ENCODE results near the gene RPL29. TPM values are rescaled to one million over a fixed set of nuclear protein-coding genes. Genes with fewer than 3 reads are reported as not detected.

Gene RPL29
- total RNA-seq, 2 experiments from 2014 or later = 1,975 to 2,071 TPM

DNA sequence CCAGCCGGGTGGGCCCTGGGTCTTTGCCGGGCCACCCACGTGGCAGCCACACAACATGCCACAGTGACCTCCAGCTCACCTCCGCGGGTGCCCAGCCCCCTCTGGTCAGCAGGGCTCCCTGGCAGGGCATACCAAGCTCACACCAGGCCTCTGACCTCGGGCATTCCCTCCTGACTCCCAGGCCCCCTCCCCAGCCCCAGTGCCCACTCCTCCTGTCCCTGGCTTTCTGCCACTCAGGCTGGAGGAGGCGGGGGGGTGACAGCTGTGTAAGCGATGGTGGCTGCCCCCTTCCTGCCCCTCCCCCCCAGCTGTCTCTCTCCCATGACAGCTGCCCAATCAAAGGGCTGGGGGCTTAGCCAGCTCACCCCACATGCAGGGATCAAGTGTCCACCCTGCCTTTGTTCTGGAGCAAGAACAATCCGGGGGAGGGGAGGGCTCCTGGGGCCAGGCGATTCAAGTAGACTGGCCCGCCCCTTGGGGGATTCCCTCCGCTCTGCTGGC lies 31.7 kb downstream of the RPL29 start:
- Mint-ChIP-seq H3K27ac (no peak overlapping the region), H3K36me3 (ENCODE audit: low read depth) (peaks cover 1% of the 10 kb centered on the region), H3K4me1 (peaks cover 12% of the 10 kb centered on the region), H3K9me3 (ENCODE audit: low read depth) (no peaks in the 10 kb centered on the region), H3K27me3 (no peaks in the 10 kb centered on the region), H3K4me3 (no peak overlapping the region)
- ChIA-PET POLR2A (no interaction called here), CTCF (interaction anchor here (0.8 to 3.1 kb wide), 3 partner anchors 10 to 29 kb away, joined by 3 to 14 read pairs (median 7); partner anchors contain the start of gene ABHD14B)
- no peak for DNase-seq
- intact Hi-C loops (cut with DNase I, micrococcal nuclease) = no loop called here
- ATAC-seq = no peak

DNA sequence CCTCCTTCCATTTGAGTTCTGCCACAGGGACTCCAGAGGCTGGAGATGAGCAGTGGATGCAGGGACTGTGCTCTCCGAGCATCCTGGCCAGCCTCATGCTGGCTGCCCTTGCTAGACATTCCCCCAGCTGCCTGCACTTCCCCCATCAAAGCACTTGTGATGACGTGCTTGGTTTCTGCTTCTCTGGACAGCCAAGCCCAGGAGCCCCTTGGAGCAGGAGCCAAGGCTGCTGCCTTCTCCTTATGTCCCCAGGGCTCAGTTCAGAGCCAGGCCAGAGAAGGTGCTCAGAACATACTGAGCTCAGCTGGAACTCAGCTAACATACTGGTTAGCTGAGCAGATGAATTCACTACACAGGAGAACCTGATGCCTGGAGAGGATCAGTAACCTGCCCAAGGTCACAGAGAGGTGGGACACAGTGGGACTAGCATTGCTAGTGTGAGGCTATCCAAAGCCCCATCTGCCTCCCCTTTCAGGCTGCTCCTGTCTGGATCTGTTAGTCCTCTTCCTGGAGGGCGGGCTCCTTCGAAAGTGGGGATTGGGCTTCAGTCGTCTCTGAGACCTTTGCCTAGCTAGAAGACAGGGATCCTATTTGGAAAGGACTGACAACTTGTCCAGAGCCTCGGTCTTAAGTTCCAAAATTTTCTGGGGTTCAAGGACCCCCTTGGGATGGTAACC lies 32.7 kb downstream of the RPL29 start:
- H3K27ac Mint-ChIP-seq = no peak overlapping the region
- no peaks in the 10 kb centered on the region for H3K27me3 Mint-ChIP-seq
- H3K36me3 Mint-ChIP-seq (ENCODE audit: low read depth) = no peaks in the 10 kb centered on the region
- peaks cover 4% of the 10 kb centered on the region for H3K4me1 Mint-ChIP-seq
- ChIA-PET POLR2A (no interaction called here), CTCF (interaction anchor here (0.8 to 3.1 kb wide), 4 partner anchors 11 to 28 kb away, joined by 3 to 14 read pairs (median 6); partner anchors contain the start of genes ABHD14B, PARP3 and RRP9)
- intact Hi-C loops (cut with DNase I, micrococcal nuclease) = no loop called here
- ATAC-seq = no peak
- no peaks in the 10 kb centered on the region for H3K9me3 Mint-ChIP-seq (ENCODE audit: low read depth)
- H3K4me3 Mint-ChIP-seq = no peak overlapping the region
- DNase-seq = no peak

DNA sequence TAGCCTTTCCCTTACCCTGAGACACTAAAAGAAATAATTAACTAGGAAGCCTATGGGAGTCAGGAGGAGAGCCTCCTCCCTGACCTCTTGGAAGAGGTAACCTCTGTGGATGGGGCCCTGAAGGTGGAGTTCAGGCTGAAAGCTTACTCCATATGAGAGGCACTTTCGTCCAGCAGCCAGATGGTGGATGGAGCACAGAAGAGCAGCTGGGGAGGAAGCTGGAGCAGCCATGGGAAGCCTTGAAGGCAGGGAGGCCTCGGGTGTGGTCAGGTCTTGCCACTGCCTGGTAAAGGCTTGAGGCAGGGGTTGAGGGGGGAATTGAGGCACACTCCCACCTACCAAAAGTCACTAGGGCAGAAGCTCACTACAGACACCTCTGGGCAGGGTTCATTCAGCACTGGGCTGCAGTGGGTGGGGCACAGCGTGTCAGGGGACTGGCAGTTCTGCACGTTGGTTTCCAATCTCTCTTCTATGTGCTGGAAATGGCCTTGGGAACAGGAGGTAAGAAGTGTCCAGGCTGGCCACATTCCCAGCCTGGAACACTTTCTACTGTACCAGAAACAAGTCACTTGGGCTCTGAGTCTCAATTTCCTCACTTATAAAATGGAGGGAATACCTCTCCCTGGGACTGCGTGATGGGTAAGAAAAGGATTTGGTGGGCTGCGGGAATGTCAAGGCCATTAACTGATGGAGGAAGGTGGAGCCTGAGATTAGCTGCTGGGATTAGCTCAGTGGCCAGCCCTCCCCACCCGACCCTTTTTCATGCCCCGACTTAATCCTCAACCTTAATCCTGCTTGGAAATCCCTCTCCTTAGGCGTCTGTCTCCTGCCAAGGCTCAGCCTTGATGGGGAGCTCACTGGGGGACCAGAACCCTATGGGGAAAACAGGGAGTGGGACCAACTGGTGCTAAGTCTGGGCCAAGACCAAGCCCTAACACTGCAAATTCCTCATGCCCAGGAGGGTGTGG lies 33.8 kb downstream of the RPL29 start:
- H3K9me3 Mint-ChIP-seq (ENCODE audit: low read depth) = no peaks in the 10 kb centered on the region
- intact Hi-C loops (cut with DNase I, micrococcal nuclease) = no loop called here
- H3K27ac Mint-ChIP-seq = no peak overlapping the region
- DNase-seq = no peak
- H3K27me3 Mint-ChIP-seq = no peaks in the 10 kb centered on the region
- ChIA-PET POLR2A (no interaction called here), CTCF (interaction anchor here (1.1 to 3.1 kb wide), 5 partner anchors 12 to 20 kb away, joined by 5 to 14 read pairs (median 6); partner anchors contain the start of genes ABHD14A, ABHD14B, PARP3 and RRP9)
- H3K36me3 Mint-ChIP-seq (ENCODE audit: low read depth) = peaks cover 1% of the 10 kb centered on the region
- ATAC-seq = no peak
- peaks cover 2% of the 10 kb centered on the region for H3K4me1 Mint-ChIP-seq
- no peak overlapping the region for H3K4me3 Mint-ChIP-seq

DNA sequence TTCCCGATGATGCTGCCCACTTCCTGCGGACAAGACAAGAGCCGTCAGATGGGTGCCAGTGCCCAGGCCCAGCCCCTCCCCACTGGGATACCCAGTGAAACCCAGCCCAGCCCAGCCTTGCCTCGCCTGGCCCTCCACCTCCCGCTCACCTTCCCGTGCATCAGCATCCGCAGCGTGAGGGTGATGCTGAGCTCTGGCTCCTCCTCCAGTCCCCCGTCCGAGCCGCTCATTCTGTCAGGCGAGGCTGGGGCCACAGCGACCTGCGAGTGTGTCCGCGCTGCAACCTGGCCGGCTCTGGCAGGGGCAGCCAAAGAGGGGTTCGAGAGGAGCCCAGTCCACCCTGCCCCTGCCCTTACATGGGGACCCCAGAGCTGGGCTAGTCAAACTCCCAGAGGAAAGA lies 34.7 kb downstream of the RPL29 start:
- H3K36me3 Mint-ChIP-seq (ENCODE audit: low read depth) = peaks cover 1% of the 10 kb centered on the region
- CTCF ChIA-PET = interaction anchor here (1.1 to 1.8 kb wide), 2 partner anchors 13 to 19 kb away, joined by 5 to 6 read pairs; partner anchors contain the start of genes ABHD14A, ABHD14B and RRP9
- DNase-seq (no peak), ATAC-seq (no peak)
- intact Hi-C loops (cut with DNase I, micrococcal nuclease) = no loop called here
- H3K9me3 Mint-ChIP-seq (ENCODE audit: low read depth) = no peaks in the 10 kb centered on the region
- peaks cover 4% of the 10 kb centered on the region for H3K4me1 Mint-ChIP-seq
- peaks cover 2% of the 10 kb centered on the region for H3K27me3 Mint-ChIP-seq
- H3K27ac Mint-ChIP-seq = no peak overlapping the region
- POLR2A ChIA-PET = no interaction called here
- H3K4me3 Mint-ChIP-seq = no peak overlapping the region

DNA sequence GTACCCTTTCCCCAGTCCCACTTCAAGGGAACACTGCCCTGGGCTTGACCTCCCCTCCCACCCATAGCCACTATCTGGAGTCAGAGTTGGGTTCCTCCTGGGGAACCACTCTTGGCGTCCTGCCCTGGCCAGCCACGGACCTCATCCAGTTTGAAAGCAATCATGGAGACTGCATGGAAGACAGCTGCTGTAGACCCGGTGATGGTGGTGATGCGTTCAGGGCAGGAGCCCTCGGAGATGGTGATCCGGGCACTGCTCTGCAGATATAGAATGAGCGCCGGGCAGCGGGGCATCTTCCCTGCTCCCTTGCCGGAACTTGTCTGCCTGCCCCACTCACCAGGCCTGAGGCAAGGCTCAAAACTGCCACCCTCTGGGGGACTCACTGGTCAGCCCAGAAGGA lies 35.3 kb downstream of the RPL29 start:
- CTCF ChIA-PET = interaction anchor here (1.8 kb wide), 1 partner anchor 14 kb away, joined by 5 read pairs; the partner anchor contains the start of genes ABHD14A and ABHD14B
- POLR2A ChIA-PET = no interaction called here
- ATAC-seq (no peak), DNase-seq (no peak)
- no peak overlapping the region for H3K27ac Mint-ChIP-seq
- H3K36me3 Mint-ChIP-seq (ENCODE audit: low read depth) = peaks cover 1% of the 10 kb centered on the region
- intact Hi-C loops (cut with DNase I, micrococcal nuclease) = no loop called here
- peaks cover 4% of the 10 kb centered on the region for H3K4me1 Mint-ChIP-seq
- no peak overlapping the region for H3K4me3 Mint-ChIP-seq
- no peaks in the 10 kb centered on the region for H3K9me3 Mint-ChIP-seq (ENCODE audit: low read depth)
- H3K27me3 Mint-ChIP-seq = peaks cover 2% of the 10 kb centered on the region

DNA sequence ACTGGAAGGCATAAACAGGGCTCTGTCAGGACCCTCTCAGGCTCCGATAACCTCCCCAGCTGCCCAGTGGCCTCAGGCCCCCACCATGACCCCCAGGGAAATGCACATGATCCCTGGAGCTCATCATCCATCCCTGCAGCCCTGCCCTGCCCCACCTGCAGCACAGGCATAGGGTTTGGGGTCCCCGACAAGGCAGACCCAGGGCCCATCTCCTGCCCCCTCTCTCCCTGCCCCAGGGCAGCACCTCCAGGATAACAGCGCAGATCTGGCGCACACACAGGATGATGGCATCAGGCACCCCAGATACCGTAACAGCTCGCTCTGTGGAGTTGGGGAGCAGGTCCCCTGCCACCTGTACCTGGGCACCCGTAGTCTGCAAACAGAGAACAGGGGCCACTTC lies 36.0 kb downstream of the RPL29 start:
- Mint-ChIP-seq H3K36me3 (ENCODE audit: low read depth) (peaks cover 1% of the 10 kb centered on the region), H3K27ac (no peak overlapping the region), H3K4me3 (no peak overlapping the region), H3K4me1 (peaks cover 4% of the 10 kb centered on the region), H3K9me3 (ENCODE audit: low read depth) (no peaks in the 10 kb centered on the region), H3K27me3 (peaks cover 9% of the 10 kb centered on the region)
- ATAC-seq (no peak), DNase-seq (no peak)
- POLR2A ChIA-PET = no interaction called here
- intact Hi-C loops (cut with DNase I, micrococcal nuclease) = no loop called here
- CTCF ChIA-PET = no interaction called here

DNA sequence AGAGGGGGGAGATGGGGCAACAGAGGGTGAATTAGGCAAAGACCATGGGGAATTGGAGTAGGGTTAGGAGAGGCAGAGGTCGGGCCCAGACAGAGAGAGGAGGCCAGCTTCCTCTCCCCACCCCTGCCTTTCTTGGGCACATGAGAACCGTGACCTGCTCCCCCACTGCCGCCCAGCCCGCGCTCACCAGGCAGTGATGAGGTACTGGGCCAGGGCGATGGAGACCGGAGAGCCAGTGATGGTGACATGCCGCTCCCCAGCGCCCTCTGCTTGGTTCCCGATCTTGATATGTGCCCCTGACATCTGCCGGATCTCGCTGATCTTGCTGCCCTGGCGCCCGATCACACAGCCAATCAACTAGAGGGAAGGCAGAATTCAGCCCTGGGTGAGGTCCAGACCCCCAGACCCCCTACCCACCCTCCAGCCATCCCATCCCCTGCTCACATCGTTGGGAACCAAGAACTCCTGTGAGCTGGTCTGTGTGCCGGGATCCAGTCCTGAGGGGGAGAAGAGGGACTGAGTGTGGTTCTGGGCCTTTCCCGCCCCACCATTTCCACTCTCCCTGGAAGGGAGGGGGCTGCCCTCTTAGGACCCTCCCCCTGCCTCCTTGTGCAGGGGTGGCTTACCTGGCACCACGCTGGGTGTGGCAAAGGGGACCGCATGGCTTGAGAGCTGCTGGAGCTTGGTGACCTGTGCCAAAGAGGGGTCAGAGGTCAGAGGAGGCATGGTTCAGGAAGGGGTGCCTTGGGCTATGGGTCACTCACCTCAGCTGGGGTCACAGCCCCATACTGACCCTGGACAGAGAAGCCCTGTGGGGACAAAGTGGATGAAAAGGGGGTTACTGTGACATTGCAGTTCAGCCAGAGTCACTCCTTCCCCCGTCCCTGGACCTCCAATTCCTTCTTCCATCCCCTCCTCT lies 36.8 kb downstream of the RPL29 start:
- Mint-ChIP-seq H3K27ac (no peak overlapping the region), H3K27me3 (peaks cover 15% of the 10 kb centered on the region), H3K9me3 (ENCODE audit: low read depth) (no peaks in the 10 kb centered on the region), H3K36me3 (ENCODE audit: low read depth) (peaks cover 1% of the 10 kb centered on the region), H3K4me1 (peaks cover 4% of the 10 kb centered on the region), H3K4me3 (no peak overlapping the region)
- CTCF ChIA-PET = no interaction called here
- POLR2A ChIA-PET = no interaction called here
- ATAC-seq (no peak), DNase-seq (no peak)
- intact Hi-C loops (cut with DNase I, micrococcal nuclease) = no loop called here

DNA sequence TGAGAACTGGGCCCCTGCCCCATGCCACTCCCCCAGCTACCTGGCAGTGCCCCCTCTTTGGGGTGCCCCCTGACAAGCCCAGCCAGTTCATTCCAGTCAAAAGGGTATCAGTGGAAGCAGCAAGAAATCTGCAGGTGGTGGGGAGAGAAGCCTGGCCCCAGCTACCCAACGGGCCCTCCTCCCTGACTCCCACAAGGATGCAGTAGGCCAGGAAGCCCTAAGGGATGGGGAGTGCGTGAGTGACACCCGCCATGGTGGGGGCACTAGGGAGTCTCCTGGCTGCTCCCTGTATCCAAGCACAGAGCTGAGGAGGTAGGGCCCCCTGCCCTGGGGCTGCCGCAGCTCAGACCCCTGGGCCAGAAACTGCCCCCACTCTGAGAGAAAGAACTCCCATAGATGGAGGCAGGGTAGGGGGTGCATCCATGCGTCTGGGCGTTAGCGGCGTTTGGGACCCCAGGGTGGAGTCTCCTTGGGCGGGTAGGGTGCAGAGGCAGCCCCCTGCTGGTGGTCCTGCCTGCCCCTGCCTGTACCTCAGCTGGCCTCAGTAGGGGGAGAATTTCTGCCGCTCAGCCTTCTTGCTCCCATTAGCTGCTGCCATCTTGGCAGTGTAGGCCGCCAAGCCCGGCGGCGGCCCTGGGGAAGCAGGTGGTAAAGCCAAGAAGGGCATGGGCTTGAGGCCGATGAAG lies 38.0 kb downstream of the RPL29 start:
- H3K27ac Mint-ChIP-seq = no peak overlapping the region
- CTCF ChIA-PET = interaction anchor here (0.6 to 1.1 kb wide), 5 partner anchors 11 to 1574 kb away, joined by 3 to 5 read pairs (median 4); partner anchors contain the start of genes ABHD14B, ACY1, PARP3 and RRP9
- peaks cover 4% of the 10 kb centered on the region for H3K4me1 Mint-ChIP-seq
- peaks cover 20% of the 10 kb centered on the region for H3K27me3 Mint-ChIP-seq
- no peak overlapping the region for H3K4me3 Mint-ChIP-seq
- H3K36me3 Mint-ChIP-seq (ENCODE audit: low read depth) = peaks cover 1% of the 10 kb centered on the region
- DNase-seq (no peak), ATAC-seq (no peak)
- intact Hi-C loops (cut with DNase I, micrococcal nuclease) = no loop called here
- no peaks in the 10 kb centered on the region for H3K9me3 Mint-ChIP-seq (ENCODE audit: low read depth)
- POLR2A ChIA-PET = no interaction called here

DNA sequence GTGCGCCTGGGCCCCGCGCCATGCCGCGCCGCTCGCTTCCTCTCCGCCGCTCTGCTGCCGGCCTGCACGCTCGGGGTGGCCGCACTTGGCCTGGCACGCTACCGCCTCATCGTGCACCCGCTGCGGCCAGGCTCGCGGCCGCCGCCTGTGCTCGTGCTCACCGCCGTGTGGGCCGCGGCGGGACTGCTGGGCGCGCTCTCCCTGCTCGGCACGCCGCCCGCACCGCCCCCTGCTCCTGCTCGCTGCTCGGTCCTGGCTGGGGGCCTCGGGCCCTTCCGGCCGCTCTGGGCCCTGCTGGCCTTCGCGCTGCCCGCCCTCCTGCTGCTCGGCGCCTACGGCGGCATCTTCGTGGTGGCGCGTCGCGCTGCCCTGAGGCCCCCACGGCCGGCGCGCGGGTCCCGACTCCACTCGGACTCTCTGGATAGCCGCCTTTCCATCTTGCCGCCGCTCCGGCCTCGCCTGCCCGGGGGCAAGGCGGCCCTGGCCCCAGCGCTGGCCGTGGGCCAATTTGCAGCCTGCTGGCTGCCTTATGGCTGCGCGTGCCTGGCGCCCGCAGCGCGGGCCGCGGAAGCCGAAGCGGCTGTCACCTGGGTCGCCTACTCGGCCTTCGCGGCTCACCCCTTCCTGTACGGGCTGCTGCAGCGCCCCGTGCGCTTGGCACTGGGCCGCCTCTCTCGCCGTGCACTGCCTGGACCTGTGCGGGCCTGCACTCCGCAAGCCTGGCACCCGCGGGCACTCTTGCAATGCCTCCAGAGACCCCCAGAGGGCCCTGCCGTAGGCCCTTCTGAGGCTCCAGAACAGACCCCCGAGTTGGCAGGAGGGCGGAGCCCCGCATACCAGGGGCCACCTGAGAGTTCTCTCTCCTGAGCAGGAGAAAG lies 39.6 kb downstream of the RPL29 start:
- peak; percentile 76 for ATAC-seq
- H3K4me1 Mint-ChIP-seq = peaks cover 4% of the 10 kb centered on the region
- peak; percentile 61 for DNase-seq
- no peaks in the 10 kb centered on the region for H3K9me3 Mint-ChIP-seq (ENCODE audit: low read depth)
- peaks cover 22% of the 10 kb centered on the region for H3K27me3 Mint-ChIP-seq
- ChIA-PET CTCF (interaction anchor here (1.0 kb wide), 1 partner anchor 18 kb away, joined by 3 read pairs; the partner anchor contains the start of gene ABHD14B), POLR2A (interaction anchor here (0.6 kb wide), 1 partner anchor 37 kb away, joined by 4 read pairs; no protein-coding TSS in a partner anchor)
- intact Hi-C loops (cut with DNase I, micrococcal nuclease) = no loop called here
- no peak overlapping the region for H3K27ac Mint-ChIP-seq
- no peak overlapping the region for H3K4me3 Mint-ChIP-seq
- H3K36me3 Mint-ChIP-seq (ENCODE audit: low read depth) = peaks cover 1% of the 10 kb centered on the region

Data from activated CD4-positive, alpha-beta T cell treated with anti-CD3 and anti-CD28 coated beads for 36 hours (primary cell).